Stimulated activated CD4-positive, alpha-beta T cell treated with anti-CD3 and anti-CD28 coated beads, Interleukin-1b, Interleukin-23, amount 100 ng/mL, for 4 hours (primary cell): ENCODE measurements around the gene SNTG2.

Source experiments
- DNase-seq, 2 donors: peaks; one replicate each; pipeline ENCODE4 v3.0.0-alpha.2; 2020; ENCODE audit warnings: low read depth in 2 of 2

The SNTG2 gene

GRCh38 chr2:926896-927295 is 23.8 kb upstream of the SNTG2 start:
- no peak for DNase-seq

GRCh38 chr2:929011-929735 is 21.5 kb upstream of the SNTG2 start:
- DNase-seq = no peak

- DNase-seq = no peak
Measured at GRCh38 chr2:929925-930324, 20.7 kb upstream of the SNTG2 start.

- no peak for DNase-seq
Measured at GRCh38 chr2:930935-931334, 19.7 kb upstream of the SNTG2 start.

- no peak for DNase-seq
Measured at GRCh38 chr2:932320-933115, 18.1 kb upstream of the SNTG2 start.

GRCh38 chr2:933734-934295 is 16.8 kb upstream of the SNTG2 start:
- no peak for DNase-seq

GRCh38 chr2:937530-937929 is 13.1 kb upstream of the SNTG2 start:
- DNase-seq = no peak

GRCh38 chr2:938181-939005 is 12.3 kb upstream of the SNTG2 start:
- DNase-seq = no peak

GRCh38 chr2:939936-940601 is 10.6 kb upstream of the SNTG2 start:
- DNase-seq = no peak

- DNase-seq = no peak
Measured at GRCh38 chr2:941871-942270, 8.8 kb upstream of the SNTG2 start.

GRCh38 chr2:942775-943460 is 7.7 kb upstream of the SNTG2 start:
- DNase-seq = no peak

- no peak for DNase-seq
Measured at GRCh38 chr2:943461-943797, 7.2 kb upstream of the SNTG2 start.

- no peak for DNase-seq
Measured at GRCh38 chr2:943821-944220, 6.8 kb upstream of the SNTG2 start.

GRCh38 chr2:944693-945092 is 6.0 kb upstream of the SNTG2 start:
- no peak for DNase-seq

- no peak for DNase-seq
Measured at GRCh38 chr2:945104-945503, 5.5 kb upstream of the SNTG2 start.

- no peak for DNase-seq
Measured at GRCh38 chr2:946073-946948, 4.3 kb upstream of the SNTG2 start.

GRCh38 chr2:949384-950079 is 1.1 kb upstream of the SNTG2 start:
- no peak for DNase-seq

- DNase-seq = no peak
Measured at GRCh38 chr2:951224-952006, 766 bp downstream of the SNTG2 start.

GRCh38 chr2:953408-953807 is 2.8 kb downstream of the SNTG2 start:
- no peak for DNase-seq
